ENCODE data around the gene SYT13. TPM values are rescaled to one million over a fixed set of nuclear protein-coding genes. Genes with fewer than 3 reads are reported as not detected.
A peak's percentile ranks its signal among the peaks of the same experiment; 100 is the strongest.

SYT13 gene
- total RNA-seq, 6 experiments from 2014 or later: 0.12 to 0.63 (median 0.44) TPM; not detected in 1

DNA sequence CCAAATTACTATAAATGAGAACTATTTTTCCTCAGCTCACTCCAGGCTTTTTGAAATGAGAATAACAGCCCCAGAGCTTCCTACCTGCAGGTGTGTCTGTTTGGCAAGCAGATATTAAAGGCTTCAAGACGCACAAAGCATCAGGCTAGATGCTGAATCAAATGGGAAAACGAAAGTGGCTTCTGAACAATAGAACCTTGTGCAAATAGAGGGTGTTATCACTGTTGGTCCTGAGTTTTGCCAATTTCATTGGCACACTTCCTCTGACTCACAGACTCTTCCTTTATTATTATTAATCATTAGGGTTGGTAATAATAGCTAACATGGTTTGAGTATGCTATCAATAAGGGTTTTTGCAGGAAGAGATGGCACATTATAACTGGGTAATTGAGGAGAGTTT lies 13.4 kb downstream of the SYT13 start:
- TF ChIP-seq POLR2A (IDR thresholded peaks at IDR 0.05): no peak
- TF ChIP-seq, protein P1, sequence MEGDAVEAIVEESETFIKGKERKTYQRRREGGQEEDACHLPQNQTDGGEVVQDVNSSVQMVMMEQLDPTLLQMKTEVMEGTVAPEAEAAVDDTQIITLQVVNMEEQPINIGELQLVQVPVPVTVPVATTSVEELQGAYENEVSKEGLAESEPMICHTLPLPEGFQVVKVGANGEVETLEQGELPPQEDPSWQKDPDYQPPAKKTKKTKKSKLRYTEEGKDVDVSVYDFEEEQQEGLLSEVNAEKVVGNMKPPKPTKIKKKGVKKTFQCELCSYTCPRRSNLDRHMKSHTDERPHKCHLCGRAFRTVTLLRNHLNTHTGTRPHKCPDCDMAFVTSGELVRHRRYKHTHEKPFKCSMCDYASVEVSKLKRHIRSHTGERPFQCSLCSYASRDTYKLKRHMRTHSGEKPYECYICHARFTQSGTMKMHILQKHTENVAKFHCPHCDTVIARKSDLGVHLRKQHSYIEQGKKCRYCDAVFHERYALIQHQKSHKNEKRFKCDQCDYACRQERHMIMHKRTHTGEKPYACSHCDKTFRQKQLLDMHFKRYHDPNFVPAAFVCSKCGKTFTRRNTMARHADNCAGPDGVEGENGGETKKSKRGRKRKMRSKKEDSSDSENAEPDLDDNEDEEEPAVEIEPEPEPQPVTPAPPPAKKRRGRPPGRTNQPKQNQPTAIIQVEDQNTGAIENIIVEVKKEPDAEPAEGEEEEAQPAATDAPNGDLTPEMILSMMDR (IDR thresholded peaks at IDR 0.05): no peak
- intact Hi-C loops (cut with DNase I): no loop called here
- H3K4me3 ChIP-seq: no peak overlapping the region
- H3K27me3 ChIP-seq: no peaks in the 10 kb centered on the region
- peak in 2 of 4 donors; percentile 20 to 29 for ATAC-seq
- no peaks in the 10 kb centered on the region for H3K9me3 ChIP-seq
- no peaks in the 10 kb centered on the region for H3K36me3 ChIP-seq
- no peak for DNase-seq
- 47% methylated on average over 2 of the region's 2 CpGs for WGBS (ENCODE audit: insufficient coverage, low coverage, low lambda C conversion rate, missing lambda C conversion rate)
- H3K27ac ChIP-seq: no peak overlapping the region
- no peaks in the 10 kb centered on the region for H3K4me1 ChIP-seq

DNA sequence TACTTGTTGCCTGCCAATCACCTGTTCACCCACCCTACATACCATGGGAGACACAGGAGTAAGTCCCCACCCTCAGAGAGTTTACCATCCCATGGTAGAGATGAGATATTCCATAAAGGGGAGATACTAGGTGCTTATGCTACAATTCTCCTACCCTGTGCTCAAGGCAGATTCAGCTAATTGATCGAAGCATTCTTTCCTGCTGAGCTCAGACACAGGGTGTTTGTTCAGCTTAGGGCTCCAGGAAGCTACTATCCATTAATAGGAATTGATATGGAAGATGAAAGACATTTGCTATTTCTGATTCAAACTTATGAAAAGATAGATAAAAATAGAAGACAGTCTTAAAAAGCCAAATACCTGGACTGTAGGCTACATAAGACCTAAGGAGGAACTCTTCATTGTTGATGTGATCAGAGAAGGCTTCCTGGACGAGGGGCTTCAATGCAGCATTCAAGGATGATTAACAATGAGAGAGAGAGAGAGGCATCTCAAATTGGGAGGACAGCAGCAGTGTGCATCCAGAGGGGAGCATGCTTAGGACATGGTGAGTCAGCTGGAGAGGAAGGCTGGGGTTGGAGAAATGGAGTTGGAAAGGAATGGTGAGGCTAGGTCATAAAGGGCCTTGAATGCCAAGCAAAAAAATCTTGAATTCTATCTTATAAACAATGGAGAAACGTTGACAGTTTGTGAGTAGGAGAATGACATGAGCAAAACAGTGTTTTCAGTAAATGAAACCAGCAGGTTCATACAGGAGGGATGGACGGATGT lies 15.0 kb downstream of the SYT13 start:
- intact Hi-C loops (cut with DNase I): no loop called here
- Histone ChIP-seq H3K4me1 (no peaks in the 10 kb centered on the region), H3K36me3 (no peaks in the 10 kb centered on the region), H3K4me3 (no peak overlapping the region), H3K27me3 (no peaks in the 10 kb centered on the region), H3K9me3 (no peaks in the 10 kb centered on the region), H3K27ac (no peak overlapping the region)
- 39% methylated on average over 4 of the region's 4 CpGs for WGBS (ENCODE audit: insufficient coverage, low coverage, low lambda C conversion rate, missing lambda C conversion rate)
- ATAC-seq: peak in 1 of 4 donors; percentile 47
- TF ChIP-seq POLR2A (IDR thresholded peaks at IDR 0.05): no peak
- TF ChIP-seq, protein P1 (IDR thresholded peaks at IDR 0.05): no peak
- DNase-seq: no peak

DNA sequence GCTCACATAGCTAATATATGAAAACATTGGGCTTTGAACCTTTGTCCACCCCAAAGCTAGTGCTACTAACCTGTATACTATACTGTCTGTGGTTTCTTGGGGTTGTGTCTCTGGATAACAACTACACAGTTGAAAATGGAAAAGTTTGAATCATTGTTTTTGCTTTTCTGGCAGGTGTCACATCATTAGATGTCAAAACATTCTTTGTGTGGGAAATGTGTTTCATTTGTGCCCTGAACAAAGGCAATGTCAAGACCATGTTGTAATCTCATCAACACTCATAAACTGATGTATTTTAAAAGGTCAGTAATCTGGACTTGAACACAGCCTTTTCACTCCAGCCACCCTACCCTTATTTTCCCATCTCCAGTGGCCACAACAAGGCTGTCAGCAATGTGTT lies 16.5 kb downstream of the SYT13 start:
- H3K4me3 ChIP-seq: no peak overlapping the region
- H3K9me3 ChIP-seq: no peaks in the 10 kb centered on the region
- ATAC-seq (no peak), DNase-seq (no peak)
- H3K27ac ChIP-seq: no peak overlapping the region
- H3K36me3 ChIP-seq: no peaks in the 10 kb centered on the region
- TF ChIP-seq, protein P1 (IDR thresholded peaks at IDR 0.05): no peak
- TF ChIP-seq POLR2A (IDR thresholded peaks at IDR 0.05): no peak
- intact Hi-C loops (cut with DNase I): no loop called here
- H3K4me1 ChIP-seq: no peaks in the 10 kb centered on the region
- H3K27me3 ChIP-seq: no peaks in the 10 kb centered on the region

DNA sequence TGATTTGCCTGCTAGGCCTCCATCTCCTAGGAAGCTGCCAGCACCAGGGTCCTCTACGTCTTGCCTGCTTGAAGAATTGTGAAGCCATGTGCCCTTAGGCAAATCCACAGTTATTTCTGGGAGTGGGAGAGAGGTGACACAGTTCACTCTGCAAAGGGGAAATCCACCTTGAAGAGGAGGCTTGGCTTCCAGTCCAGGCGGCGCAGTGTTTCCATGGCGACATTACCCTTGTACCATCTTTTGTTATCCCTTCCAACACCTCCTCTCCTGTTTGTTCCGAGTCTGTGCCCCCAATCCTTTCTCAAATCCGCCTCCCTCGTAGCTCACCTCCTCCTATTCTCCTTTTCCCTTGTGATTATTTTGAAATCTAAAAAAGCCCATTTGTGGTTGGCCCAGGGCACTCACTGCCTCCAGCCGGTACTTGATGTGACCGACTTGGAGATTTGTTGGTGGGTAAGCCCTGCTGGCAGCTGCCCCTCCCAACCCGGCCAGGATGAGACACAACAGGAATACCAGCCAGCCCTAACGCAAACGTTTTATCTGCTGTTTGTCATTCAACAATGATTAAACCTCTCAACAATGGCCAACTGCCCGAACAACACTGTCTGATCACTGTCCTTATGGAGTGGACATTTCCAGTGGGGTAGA lies 18.4 kb downstream of the SYT13 start:
- H3K9me3 ChIP-seq: no peaks in the 10 kb centered on the region
- intact Hi-C loops (cut with DNase I): no loop called here
- no peak overlapping the region for H3K27ac ChIP-seq
- no peak overlapping the region for H3K4me3 ChIP-seq
- H3K36me3 ChIP-seq: no peaks in the 10 kb centered on the region
- WGBS (ENCODE audit: insufficient coverage, low coverage, low lambda C conversion rate, missing lambda C conversion rate): 32% methylated on average over 12 of the region's 13 CpGs
- H3K4me1 ChIP-seq: no peaks in the 10 kb centered on the region
- DNase-seq (peak in 1 of 3 donors; percentile 39), ATAC-seq (peak in 3 of 4 donors; percentile 21 to 79 (median 50))
- no peak for TF ChIP-seq POLR2A (IDR thresholded peaks at IDR 0.05)
- TF ChIP-seq, protein P1 (IDR thresholded peaks at IDR 0.05): no peak
- H3K27me3 ChIP-seq: no peaks in the 10 kb centered on the region
